Embryonic facial prominence (tissue), 1 donor: ENCODE data around the gene CALB2.
A peak's percentile ranks its signal among the peaks of the same experiment; 100 is the strongest.

Experiments
- DNase-seq: peaks from one replicate; pipeline ENCODE4 v3.0.0-alpha.2; 2016; ENCODE audit errors: extremely low spot score

CALB2 gene

DNA sequence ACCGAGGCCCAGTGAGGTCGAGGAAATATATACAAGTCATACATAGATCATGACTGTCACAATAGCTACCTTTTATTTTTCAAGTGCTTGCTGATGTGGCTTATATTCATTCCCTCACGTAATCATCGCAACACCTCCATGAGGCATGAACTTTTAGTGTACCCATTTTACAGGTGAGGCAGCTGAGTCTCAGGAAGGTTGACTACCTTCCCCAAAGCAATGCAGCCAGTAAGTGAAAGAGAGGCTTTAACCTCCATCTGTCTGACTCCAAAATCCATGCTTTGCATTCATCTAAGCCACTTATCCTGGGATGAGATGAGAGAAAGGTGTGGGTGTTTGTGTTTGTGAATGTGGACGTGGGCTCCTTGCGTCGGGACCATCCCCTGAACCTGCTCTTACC, 30.8 kb downstream of the CALB2 start:
- DNase-seq = no peak

DNA sequence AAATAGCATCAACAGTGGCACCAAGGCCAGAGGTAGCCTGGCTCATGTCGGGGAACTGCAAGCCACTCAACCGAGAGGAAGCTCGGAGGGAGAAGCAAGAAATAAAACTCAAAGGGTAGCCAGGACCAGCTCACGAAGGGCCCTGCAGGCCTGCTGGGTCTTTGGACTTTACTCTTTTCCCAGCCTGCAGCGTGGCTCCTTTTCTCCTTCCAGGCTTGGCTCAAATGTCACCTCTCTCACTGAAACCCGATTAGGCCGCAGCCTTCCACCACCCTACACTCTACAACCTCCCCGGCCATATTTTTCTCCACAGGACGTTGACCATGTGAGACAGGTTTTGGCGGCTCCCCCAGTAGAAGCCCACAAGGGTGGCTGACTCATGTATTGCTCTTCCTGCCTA, 38.1 kb downstream of the CALB2 start:
- DNase-seq = no peak

GRCh38 chr16:71399801-71400563, 41.5 kb downstream of the CALB2 start:
- no peak for DNase-seq

DNA sequence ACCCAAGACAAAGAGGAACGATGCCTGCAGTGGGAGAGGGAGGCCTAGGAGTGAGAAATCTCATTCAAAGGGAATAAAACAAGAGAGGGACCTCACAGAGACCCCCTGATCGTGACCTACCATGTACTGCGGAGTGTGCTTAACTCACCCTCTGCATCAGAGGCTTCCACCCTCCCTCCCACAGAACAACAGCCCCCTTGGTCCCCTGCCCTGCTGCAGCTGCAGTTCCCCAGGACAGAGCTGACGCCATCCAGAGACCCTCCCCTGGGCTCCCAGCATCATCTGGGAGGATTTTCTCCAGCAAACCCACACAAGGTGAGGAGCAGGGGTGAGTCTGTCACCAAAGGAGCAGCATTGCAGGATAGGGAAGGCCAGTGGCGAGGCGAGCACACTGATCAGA, 43.5 kb downstream of the CALB2 start:
- no peak for DNase-seq

GRCh38 chr16:71402674-71403073, 44.2 kb downstream of the CALB2 start:
- DNase-seq = no peak

DNA sequence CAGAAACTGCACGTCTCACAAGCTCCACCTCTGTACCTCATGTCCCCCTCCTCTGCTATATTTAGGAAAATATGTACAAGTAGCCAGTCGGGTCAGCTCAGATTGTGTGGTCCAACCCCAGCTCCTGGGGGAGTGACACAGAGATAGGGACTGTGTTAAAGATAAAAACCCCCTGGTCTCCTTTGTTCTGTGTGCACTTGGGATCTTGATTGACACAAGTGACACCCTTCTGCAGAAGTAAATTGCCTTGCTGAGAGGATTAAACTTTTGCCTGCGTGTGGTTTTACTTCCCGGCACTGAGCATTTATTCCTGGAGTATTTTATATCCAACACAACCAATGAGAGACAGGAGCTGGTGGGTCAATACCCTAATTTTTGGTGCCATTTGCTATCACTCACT, 45.8 kb downstream of the CALB2 start:
- DNase-seq = no peak

GRCh38 chr16:71406316-71406715, 47.8 kb downstream of the CALB2 start:
- DNase-seq = no peak

GRCh38 chr16:71406724-71407123, 48.2 kb downstream of the CALB2 start:
- no peak for DNase-seq

- DNase-seq = no peak
These were observed 49.2 kb downstream of the CALB2 start for GRCh38 chr16:71407731-71408130.

- DNase-seq = no peak
These were observed 50.0 kb downstream of the CALB2 start for GRCh38 chr16:71408536-71408935.

DNA sequence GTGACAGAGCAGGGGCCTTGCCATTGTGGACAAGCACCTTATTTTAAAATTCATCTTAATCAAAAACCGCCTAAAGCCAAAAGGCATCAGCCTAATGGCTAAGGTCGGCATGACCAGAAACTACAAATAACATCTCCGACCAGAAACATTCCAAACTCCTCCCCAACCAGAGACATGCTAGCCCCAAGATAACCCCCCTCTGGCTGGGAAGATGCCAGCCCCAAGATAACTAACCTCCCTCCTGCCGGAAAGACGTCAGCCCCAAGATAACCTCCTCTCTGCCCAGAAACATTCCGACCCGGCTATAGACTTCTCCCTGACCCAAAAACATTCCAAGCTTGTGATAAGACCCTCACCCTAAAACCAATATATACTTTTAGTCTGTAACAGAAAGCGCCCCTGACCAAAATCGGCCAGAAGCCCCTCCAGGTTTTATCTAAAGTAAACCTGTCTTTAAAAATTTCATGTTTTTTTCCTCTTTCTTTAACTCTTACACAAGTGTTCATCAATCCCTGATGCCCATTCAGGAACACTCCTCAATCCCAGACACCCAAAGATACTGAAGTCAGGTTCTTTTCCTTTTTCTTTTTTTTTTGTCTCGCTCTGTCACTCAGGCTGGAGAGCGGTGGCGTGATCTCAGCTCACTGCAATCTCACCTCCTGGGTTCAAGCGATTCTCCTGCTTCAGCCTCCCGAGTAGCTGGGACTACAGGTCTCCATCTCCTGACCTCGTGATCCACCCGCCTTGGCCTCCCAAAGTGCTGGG, 50.7 kb downstream of the CALB2 start:
- DNase-seq = no peak

DNA sequence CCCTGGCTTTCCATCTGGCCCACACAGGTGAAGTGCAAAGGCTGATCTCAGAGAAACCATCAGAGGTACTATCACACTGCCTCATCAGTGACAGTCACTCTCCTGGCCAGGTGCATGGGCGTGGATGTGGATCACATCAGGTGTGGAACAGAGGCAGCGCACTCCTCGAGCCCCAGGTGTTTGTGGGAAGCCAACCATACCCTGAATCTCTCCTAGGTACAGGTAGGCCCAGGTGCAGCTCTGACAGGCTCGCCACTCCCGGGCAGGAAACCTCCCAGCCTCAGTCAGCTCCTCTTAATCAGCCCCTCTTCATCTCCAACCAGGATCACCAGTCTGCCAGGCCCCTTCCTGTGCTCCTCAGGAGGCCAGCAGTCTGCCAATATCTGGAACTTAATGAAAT, 51.6 kb downstream of the CALB2 start:
- DNase-seq = no peak

- peak; percentile 53 for DNase-seq
These were observed 54.0 kb downstream of the CALB2 start for GRCh38 chr16:71412270-71413160.

DNA sequence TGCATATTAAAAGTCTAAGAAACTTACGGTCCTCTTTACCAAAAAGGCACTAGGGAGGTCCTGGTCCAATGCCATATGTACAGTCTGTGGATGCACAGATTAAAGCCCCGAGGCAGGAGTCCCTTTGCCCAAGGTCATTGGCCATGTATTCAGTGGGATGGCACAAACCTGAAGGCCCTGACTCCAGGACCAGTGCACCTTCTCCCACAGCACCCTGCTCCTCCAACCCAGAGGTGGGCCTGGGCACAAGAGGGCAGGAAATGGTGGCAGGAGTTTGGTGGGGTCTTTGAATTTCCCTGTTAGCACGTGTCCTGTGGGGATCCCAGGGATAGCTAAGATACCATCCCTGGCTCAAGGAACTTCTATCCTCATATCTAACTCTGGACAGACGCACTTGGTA, 54.8 kb downstream of the CALB2 start:
- no peak for DNase-seq

DNA sequence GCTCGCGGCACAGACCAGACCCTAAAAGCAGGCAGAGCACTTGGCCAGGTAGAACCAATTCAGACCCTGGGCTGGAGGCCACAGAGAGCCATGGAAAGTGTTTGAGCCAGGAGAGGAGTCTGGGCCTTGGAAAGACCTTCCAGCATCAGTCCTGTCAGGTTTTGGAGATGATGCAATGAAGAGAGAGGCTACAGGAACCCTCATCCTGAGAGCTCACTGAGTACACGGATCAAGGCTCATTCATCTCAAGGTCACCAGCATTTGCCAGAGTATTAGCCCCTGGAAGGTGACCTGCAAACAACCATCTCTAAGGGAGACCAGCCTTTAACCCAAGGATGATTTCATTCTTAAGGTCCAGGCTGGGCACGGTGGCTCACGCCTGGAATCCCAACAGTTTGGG, 55.5 kb downstream of the CALB2 start:
- DNase-seq = no peak

DNA sequence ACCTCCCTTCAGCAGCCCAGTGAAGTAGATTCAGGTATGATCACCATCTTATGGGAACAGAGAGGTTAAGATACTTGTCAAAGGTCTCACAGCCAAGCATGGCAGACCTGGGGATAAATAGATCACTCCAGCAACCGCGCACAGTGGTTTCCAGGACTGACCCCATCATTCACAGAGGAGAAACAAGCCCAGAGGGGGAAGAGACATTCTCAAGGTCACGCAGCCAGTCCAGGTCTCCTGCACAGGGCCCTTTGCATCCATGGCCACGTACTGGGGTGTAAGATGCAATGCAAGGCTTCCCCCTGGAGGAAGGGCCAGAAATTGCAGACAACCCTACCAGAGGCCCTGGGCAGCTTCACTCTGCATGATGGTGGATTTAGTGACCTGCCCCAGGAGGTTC, 63.4 kb downstream of the CALB2 start:
- no peak for DNase-seq

GRCh38 chr16:71423016-71423415, 64.5 kb downstream of the CALB2 start:
- no peak for DNase-seq

DNA sequence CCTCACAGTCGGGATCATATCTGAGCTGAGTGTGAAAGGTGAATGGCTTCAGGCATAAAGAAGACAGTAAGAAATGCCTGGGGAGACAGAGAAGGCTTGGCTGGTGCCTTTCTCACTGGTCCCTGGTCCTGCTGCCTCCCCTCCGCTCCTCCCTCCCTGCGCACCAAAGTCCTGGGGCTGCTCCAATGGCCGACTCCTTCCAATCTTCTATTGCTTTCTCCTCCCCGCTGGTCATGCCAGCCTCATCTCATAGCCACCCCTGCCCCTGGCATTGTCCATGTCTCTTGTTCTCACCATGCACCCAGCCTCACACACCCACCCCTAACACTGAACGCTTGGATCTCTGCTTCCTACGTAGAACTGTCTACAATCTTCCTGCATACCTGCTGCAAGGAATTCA, 65.3 kb downstream of the CALB2 start:
- no peak for DNase-seq

- DNase-seq = no peak
These were observed 66.1 kb downstream of the CALB2 start for GRCh38 chr16:71424626-71425025.

DNA sequence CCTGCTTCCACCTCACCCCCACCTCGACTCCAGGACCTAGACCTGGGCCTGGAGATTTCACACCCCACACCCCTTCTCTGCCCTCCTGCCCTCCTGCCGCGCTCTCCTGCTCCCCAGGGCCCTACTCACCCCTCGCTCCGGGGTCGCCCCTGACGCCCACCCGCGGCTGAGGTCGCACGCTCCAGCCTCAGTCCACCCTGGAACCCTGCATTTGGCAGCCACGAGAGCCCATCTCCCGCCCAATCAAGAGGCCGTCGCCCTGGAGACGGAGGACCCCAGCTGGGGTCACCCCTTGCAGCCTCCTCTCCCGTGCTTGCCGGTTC, 67.2 kb downstream of the CALB2 start:
- no peak for DNase-seq

DNA sequence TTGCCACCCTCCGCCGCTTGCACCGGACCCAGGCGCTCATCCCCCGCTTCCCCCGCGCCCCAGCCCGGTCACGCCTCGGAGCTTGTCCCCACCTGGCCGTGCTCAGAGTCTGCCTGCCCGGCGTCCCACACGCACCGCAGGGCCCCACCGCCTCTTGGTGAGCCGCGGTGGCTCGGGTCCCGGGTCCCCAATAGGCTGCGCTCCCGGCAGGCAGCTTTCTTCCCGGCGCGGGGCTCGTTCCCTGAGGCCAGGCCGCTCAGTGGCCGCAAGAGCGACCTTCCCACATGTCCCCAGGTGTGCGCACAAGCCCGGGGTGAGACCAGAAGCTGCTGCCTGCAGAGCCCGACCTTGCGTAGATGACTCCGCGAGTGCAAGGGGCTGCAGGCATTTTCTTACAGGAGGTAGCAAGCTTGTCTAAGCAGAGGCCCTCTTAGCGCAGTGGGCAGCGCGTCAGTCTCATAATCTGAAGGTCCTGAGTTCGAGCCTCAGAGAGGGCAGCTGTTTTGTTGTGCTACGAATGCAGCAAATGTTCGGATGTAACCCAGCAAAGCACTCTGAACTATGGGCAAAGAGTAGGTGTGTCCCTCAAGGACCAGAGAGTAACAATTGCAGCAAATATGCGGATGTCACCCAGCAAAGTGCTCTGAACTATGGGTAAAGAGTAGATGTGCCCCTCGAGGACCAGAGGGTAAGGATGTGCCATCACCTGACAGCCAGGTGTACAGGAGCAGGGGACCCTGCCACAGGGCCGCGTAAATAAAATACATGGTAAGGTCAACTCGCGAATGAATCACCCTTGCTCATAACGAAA, 67.8 kb downstream of the CALB2 start:
- DNase-seq = no peak
